ENCODE data around the gene RASD1.

DNA sequence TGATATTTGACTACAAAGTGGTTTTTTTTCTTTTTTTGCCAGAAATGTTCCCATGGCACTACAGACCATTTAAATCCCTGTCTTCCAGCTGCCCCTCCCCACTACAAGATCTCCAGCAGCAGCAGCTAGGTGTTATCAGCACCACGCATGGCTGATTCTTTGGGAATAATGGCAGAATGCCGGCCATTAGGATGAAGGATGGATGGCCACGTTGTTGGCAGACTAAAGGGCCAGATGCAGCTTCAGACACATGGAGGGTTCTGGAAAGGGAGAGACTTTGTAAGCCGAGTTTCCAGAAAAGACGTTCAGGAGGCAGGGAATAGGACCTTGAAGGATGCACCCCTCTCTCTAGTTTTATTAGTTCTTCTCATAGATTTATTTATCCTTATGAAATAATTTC is 29.7 kb downstream of the RASD1 start:
- no peak for TF ChIP-seq CTCF (conservative IDR thresholded peaks at IDR 0.05; ENCODE audit: low read depth in 2 of 2)
- no peak for TF ChIP-seq NANOG (IDR thresholded peaks at IDR 0.05; ENCODE audit: borderline replicate concordance)
- TF ChIP-seq, protein P1, sequence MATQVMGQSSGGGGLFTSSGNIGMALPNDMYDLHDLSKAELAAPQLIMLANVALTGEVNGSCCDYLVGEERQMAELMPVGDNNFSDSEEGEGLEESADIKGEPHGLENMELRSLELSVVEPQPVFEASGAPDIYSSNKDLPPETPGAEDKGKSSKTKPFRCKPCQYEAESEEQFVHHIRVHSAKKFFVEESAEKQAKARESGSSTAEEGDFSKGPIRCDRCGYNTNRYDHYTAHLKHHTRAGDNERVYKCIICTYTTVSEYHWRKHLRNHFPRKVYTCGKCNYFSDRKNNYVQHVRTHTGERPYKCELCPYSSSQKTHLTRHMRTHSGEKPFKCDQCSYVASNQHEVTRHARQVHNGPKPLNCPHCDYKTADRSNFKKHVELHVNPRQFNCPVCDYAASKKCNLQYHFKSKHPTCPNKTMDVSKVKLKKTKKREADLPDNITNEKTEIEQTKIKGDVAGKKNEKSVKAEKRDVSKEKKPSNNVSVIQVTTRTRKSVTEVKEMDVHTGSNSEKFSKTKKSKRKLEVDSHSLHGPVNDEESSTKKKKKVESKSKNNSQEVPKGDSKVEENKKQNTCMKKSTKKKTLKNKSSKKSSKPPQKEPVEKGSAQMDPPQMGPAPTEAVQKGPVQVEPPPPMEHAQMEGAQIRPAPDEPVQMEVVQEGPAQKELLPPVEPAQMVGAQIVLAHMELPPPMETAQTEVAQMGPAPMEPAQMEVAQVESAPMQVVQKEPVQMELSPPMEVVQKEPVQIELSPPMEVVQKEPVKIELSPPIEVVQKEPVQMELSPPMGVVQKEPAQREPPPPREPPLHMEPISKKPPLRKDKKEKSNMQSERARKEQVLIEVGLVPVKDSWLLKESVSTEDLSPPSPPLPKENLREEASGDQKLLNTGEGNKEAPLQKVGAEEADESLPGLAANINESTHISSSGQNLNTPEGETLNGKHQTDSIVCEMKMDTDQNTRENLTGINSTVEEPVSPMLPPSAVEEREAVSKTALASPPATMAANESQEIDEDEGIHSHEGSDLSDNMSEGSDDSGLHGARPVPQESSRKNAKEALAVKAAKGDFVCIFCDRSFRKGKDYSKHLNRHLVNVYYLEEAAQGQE (IDR thresholded peaks at IDR 0.05; ENCODE audit: unreplicated experiment): no peak
- TF ChIP-seq EZH2 (IDR thresholded peaks at IDR 0.05; ENCODE audit: low read depth, unreplicated experiment): no peak
- no peak for TF ChIP-seq EZH2phosphoT487 (IDR thresholded peaks at IDR 0.05; ENCODE audit: unreplicated experiment)
- TF ChIP-seq JUNB (IDR thresholded peaks at IDR 0.05; ENCODE audit: unreplicated experiment): no peak
